HG02852 (cell line): ENCODE results near the gene ATF6.
"Not testable (repeated sequence)": the region's sequence is repeated elsewhere in the genome, so short reads cannot be mapped to it uniquely, and the experiment has no call there.

Experiments
- ATAC-seq: cut with Tn5 transposase; IDR thresholded peaks from one replicate; pipeline ENCODE4 v1.9.1; 2021; ENCODE audit warnings: mild to moderate bottlenecking, moderate library complexity; ENCODE audit not compliant: unreplicated experiment

ATF6 gene

DNA sequence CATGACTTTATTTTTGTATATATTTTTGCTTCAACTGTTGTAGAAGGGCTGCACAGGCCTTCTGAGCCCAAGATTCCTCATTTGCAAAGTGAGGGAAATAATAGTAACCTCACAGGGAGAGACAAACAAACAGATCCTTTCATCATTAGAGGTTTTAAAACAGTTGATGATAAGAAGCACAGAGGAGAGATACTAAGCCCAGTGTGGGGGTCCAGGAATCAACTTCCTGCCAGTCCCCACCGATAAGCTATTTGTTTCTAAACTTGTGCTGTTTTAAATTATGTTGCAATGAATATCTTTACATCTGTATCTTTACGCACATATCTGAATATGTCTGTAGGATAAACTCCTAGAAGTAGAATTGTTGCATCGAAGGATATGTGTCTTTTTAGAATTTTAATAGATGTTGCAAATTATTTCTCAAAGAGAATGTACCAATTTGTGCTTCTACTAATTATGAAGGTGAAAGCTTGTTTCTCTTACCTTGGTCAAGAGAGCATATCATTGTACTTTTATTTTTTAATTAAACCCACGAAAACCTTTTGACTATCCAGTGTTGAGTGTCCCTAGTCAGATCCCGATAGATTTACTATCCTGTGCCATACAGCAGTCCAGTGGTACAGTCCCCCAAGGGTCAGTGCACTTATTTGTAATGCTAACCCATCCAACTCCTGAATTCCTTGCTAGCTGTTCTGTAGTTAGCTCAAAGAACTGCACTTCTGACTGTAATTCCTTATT lies 34.0 kb upstream of the ATF6 start:
- no peak for ATAC-seq

DNA sequence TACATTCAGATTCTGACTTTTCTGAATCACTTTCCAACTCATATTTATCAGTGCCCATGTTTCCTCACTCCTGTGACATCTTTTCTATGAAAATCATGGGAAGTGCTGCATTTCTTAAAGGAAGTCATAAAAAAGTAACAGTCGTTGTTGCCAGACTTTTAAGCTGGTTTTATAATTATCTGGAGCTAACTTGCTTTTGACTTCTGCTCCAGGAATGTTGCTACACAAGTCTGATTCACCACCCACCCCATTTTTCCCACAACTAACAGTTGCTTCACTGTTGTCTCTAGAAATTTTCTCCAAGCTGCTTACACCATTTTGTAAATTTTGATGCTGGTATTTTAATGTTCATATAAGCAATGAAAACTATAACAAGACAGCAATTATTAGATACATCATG lies 32.6 kb upstream of the ATF6 start:
- ATAC-seq, result no peak

DNA sequence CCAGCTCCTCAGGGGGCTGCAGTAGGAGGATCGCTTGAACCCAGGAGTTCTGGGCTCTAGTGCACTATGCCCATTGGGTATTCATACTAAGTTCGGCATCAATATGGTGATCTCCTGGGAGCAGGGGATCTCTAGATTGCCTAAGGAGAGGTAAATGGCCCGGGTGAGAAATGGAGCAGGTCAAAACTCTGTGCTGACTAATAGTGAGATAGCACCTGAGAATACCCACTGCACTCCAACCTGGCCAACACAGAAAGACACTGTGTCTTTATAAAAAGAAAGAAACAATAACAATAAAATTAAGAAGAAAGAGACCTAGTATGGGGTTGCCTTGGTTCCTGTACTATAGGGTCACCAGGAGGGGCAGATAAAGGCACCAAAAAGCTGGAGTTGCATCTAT lies 30.3 kb upstream of the ATF6 start:
- ATAC-seq, result no peak

DNA sequence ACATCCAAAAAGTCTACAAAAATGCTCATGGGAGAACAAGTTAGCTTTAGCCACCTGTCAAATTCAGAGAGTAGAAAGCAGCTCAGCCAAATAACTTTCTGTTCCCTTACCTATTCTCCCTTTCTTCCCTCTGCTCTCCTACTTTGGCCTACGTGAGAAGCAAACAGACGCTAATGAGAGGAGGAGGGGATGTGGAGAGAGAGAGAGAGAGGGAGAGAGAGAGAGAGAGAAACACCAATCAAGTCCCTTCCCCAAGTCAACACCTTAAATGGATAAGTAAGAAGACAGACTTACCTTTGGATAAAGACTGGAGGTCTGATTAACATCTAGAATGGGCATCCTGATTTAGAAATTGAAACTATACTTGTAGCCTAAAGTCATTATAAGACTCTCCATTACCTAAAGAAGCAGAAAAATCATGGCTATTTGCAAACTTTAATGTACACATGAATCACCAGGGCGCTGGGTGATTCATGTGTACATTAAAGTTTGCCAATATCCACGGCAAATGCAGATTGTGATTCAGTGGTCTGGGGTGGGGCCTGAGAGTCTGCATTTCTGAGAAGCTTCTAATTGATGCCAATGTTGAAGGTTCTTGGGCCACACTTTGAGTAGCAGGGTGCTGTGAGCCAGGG lies 29.7 kb upstream of the ATF6 start:
- no peak for ATAC-seq

DNA sequence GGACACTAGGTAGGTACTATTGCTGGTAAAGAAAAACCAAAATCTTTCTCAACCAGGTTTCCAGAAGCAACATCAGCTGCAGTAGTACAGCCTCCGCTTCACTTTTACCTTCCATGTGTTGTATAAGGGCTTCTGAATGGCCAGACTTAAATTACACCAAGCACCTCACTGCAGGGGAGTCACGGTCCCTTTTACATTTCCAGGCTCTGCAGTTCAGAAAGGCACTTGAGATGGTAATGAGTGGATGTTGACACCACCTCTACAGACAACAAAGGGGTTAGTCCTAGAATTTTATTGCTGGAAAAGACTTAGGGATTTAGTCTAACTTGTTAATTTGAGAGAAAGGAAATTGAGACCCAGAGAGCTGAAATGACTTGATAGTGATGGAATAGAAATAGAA lies 28.5 kb upstream of the ATF6 start:
- ATAC-seq, result no peak

DNA sequence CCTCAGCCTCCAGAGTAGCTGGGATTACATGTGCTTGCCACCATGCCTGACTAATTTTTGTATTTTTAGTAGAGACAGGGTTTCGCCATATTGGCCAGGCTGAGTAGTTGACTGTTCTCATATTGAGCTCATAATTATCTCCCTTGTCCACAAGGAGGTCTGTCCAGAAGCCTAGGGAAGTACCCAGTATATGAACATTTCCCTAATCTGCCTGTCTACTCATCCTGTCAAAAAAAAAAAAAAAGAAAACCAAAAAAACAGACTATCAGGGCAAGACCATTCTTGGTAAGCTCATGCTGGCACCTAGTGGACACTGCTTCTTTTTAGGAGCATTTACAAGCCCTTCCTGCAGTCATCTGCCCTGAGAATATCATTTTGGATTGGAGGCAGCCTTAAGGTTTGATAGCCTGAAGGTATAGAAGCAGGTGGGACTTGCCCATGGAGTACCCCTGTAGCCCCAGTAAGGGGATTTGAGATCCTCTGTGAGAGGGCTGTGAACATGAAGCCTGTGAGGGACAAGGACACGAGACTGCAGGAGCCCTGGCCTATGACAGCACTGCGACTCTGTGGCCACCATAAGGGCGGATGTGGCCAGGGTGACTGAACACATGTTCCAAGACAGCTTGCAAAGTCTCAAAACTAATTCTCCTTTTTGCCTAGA lies 27.4 kb upstream of the ATF6 start:
- peak; percentile 62 for ATAC-seq

DNA sequence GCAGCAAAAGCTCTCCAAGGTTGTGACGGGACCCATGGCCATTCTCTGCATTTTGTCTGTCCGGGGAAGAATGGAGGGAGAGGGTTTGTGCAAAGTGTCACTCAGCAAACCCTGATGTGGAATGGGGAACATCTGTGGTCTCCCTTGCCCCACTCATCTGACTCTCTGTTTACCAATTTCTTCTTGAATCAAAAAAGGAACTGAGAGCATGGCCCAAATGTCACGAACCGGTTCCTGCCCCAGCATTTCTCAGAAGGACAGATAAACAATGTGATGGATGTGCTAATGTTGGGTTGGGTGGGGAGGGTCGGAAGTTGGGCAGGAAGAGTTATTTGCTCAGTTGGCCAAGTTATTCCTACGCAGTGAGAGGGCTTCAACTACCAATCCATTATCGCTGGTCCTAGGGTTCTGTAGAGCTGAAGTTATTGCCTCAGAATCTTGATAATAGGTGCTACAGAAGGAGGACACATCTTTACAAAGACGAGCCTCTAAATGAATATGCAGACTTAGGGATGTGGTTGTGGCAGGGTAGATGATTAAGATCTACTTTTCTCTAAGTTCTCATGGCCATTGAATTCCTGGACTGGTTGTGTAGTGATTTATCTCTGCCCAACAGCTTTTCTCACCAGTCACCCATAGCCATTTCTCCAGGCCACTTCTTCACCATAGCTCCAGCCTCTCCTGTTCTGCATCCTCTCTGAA lies 26.1 kb upstream of the ATF6 start:
- no peak for ATAC-seq

DNA sequence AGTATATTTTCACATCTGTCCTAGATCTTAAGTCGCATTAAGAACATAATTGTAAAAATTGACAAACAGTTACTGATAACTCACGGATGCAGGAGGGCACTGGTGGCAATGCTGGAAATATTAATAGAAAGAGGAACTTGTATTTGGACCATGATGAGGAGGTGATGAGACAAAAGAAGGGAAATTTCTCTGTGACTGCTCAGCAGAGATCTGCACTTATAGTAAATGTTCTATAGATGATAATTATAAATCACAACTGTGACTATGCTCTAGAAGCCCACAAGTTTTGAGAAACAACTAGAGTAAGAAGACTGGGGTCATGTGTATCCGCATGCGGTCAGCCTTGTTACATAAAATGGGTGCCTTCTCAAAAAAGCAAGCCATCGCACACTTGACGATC lies 25.2 kb upstream of the ATF6 start:
- no peak for ATAC-seq

DNA sequence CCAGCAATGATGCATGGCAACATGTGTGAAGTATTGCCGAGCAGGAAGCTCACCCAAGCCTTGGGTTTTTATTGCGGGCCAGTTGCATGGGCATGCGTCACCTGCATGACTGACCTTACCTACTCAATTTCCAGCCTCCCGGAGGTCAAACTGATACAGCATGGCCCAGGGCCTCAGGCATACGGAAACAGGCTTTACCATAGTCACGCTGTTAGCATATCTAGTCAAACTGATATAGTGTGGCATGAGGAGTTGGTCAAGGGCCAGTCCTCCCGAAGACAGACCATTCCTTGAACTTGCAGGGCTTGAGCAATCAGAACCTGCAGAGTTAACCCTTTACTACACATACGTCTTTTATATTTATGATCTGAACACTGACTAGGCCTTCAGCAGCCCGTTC lies 22.9 kb upstream of the ATF6 start:
- ATAC-seq, result no peak

DNA sequence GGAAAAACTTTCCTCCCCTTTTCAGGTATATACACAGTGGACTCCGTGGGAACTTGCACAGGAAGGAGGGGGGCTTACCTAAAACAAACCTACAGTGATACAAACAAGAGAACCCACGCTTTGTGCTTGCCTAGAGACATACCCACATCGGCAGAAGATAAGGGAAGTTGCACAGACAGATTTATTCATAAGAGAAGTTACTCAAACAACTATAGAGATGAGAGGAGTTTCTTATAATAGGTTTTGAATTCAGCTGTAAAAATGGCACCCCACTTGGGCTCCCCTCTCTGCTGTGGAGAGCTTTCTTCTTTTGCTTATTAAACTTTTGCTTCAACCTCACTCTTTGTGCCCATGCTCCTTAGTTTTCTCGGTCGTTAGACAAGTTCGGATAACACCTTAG lies 18.3 kb upstream of the ATF6 start:
- ATAC-seq, result no peak

DNA sequence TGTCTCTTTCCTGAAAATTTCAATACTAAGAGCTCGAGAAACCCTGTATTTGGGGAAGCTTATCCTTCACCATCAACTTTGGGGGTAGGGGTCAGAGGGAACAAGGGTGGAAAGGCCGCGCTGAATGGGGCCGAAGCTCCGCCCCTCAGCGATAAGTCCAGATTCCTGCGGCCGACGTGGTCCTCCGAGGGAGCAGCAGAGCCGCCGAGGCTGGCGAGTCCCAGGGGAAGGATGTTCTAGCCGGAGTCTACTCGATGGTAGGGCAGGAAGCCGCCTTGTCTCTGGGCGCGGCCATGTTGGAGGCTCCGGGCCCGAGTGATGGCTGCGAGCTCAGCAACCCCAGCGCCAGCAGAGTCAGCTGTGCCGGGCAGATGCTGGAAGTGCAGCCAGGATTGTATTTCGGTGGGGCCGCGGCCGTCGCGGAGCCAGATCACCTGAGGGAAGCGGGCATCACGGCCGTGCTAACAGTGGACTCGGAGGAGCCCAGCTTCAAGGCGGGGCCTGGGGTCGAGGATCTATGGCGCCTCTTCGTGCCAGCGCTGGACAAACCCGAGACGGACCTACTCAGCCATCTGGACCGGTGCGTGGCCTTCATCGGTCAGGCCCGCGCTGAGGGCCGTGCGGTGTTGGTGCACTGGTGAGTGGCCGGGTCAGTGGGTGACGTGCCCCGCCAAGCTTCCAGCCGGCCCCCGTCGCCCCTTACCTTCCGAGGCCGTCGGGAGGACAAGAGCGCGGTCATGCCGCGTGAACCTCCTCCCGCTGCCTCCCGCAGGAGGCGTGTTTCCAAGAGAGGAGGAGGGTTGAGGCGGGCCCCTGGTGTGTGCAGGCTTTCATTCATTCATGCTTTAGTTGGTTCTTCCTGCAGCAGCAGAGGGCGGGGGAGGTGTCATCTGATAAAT lies 16.4 kb upstream of the ATF6 start, which contains the start of gene DUSP12:
Gene DUSP12 (plus strand): TSS at position 278 of the 899 bp plus-strand sequence. CDS start 16 bp downstream, at position 294.
- peak; percentile 93 for ATAC-seq

DNA sequence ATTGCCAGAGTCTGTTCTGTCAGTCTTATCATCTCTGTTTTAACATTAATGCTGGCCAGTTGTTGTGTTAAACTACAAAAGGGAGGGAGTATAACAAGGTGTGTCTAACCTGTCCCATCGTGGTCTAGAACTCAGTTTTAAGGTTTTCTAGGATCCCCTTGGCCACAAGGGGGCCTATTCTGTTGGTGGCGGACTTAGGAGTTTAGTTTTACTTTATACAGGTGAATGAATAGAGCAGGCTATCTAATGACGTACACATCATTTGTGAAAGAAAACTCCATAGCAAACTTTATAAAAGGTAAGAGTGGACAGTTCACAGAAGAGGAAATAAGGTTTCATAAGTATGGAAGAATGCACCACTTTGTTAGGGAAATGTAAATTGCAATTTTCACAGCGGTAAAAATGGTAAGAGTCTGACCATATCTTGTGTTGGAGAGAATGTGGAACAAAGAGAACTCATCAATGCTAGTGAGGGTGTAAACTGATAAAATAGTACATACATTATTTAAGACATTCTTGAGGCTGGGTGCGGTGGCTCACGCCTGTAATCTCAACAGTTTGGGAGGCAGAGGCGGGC lies 2.5 kb upstream of the ATF6 start:
- no peak for ATAC-seq

DNA sequence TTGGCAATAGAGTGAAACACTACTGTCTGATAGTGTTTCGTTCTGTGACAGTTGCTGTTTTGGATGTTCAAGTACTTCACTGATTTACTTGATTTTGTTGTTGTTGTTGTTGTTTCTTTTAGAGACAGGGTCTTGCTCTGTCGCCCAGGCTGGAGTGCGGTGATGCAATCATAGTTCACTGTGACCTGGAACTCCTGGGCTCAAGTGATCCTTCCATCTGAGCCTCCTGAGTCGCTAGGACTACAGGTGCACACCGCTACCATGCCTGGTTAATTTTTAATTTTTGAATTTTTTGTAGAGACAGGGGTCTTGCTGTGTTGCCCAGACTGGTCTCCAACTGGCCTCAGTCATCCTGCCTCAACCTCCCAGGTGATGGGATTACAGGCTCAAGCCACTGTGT lies 2.3 kb downstream of the ATF6 start:
- no peak for ATAC-seq

DNA sequence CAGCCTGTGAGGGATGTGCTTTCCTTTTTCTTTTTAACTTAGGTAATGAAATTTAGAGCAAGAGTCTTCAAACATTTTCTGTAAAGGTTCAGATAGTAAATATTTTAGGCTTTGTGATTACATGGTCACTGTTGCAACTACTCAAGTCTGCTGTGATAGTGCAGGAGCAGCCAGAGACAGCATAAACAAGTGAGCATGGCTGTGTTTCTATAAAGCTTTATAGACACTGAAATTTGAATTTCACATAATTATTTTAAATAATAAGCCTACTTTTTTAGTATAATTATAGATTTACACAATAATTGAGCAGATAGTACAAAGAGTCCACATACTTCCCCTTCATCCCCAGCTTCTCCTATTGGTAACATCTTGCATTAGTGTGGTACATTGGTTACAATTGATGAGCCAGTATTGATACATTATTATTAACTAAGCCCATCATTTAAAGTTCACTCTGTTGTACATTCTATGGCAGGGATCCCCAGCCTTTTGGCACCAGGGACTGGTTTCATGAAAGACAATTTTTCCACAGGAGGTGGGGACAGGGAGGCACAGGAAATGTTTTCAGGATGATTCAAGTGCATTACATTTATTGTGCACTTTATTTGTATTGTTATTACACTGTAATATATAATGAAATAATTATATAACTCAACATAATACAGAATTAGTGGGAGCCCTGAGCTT lies 3.0 kb downstream of the ATF6 start:
- no peak for ATAC-seq

DNA sequence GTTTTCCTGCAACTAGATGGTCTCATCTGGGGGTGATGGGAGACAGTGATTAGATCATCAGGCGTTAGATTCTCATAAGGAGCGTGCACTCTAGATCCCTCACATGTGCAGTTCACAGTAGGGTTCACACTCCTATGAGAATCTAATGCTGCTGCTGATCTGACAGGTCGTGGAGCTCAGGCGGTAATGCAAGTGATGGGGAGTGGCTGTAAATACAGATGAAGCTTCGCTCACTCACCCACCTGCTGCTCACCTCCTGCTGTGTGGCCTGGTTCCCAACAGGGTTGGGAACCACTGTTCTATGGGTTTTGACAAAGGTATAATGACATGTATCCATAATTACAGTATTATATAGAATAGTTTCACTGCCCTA lies 3.5 kb downstream of the ATF6 start:
- ATAC-seq, result not testable (repeated sequence)

DNA sequence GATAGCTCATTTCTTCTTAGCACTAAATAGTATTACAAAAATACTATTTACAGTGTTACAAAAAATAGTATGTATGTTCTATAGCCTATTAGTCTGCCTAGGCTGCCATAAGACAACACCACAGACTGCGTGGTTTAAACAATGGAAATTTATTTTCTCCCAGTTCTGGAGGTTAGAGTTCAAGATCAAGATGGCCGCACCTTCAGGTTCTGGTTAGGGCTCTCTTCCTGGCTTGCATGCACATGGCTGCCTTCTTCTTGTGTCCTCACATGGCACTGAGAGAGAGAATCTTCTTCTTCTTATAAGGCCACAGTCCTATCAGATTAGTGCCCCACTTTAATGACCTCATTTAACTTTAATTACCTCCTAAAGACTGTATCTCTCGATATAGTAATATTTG lies 4.1 kb downstream of the ATF6 start:
- ATAC-seq, result no peak

DNA sequence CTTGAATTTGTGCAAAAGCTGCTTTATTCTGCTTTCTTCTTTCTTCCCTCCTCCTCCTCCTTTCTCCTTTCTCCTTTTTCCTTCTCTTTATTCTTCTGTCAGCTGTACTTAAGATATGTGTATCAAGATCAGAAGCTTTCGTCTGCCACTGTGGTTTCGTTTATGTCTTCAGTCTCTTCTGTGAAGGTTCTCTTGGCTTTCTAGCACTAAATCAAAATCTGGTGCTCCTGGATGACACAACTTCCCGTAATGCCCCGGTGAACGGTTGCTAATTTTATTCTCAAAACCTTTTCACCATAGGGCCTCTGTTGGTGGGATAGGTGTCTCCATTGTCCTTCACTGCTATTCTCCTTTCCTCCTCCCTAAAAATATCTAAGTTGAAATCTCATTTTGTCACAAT lies 5.0 kb downstream of the ATF6 start:
- ATAC-seq, result no peak

DNA sequence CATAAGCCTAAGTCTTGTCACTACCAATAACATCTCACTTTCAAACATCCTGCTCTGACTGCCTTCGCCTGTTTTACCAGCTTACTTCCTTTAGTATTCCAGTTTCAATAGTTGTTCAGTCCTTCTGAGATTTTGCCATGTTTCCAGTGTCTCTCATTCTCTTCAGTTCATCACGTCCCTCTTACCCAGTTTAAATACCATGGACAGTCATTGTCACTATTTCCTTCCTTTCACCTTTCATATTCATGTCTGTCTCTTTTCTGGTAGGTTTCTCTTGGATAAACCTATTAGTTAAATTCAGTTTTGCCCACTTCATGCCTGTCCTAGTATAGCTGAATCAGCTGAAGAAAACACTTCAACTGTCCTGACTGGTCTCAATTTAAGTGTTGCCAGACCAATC lies 5.9 kb downstream of the ATF6 start:
- no peak for ATAC-seq

DNA sequence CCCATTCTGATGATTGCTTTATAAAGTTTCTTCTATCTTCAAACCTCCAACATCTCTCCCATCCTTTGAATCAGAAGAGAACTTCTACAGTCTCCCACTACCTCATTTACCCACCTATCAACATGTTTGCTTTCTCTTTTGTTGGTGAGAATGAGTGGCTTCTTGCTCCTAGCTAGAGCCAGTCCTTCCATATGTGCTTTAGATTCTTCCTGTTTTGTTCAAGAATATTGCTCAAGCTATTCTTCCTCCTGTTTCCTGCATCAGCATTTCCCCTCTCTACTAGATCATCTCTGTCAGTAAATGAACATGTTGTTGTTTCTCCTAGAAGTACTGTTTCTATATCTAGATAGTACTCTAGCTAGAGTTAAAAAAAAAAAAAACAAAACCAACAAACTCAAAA lies 6.3 kb downstream of the ATF6 start:
- no peak for ATAC-seq

DNA sequence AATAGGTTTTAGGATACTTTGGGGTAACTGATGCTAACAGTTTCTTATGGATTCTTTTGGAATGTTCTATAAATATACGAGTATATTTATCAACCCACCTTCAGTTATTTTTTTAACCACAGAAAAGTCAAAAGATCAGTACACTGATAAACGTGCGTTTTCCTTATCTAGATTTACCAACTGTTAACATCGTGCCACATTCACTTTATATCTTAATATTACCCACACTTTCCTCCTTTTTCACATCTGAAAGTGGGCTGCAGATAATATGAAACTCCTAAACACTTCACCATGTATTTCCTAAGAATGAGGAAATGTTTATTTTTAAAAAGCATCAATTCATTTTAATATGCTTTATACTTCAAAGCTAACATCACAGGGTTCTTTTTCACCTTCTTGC lies 7.7 kb downstream of the ATF6 start:
- no peak for ATAC-seq
